Measurements from ENCODE around the gene MAPKAP1. TPM values are rescaled to one million over a fixed set of nuclear protein-coding genes. Genes with fewer than 3 reads are reported as not detected.

MAPKAP1 gene
- total RNA-seq, 2 experiments from 2014 or later = 55.3 to 57.9 TPM

DNA sequence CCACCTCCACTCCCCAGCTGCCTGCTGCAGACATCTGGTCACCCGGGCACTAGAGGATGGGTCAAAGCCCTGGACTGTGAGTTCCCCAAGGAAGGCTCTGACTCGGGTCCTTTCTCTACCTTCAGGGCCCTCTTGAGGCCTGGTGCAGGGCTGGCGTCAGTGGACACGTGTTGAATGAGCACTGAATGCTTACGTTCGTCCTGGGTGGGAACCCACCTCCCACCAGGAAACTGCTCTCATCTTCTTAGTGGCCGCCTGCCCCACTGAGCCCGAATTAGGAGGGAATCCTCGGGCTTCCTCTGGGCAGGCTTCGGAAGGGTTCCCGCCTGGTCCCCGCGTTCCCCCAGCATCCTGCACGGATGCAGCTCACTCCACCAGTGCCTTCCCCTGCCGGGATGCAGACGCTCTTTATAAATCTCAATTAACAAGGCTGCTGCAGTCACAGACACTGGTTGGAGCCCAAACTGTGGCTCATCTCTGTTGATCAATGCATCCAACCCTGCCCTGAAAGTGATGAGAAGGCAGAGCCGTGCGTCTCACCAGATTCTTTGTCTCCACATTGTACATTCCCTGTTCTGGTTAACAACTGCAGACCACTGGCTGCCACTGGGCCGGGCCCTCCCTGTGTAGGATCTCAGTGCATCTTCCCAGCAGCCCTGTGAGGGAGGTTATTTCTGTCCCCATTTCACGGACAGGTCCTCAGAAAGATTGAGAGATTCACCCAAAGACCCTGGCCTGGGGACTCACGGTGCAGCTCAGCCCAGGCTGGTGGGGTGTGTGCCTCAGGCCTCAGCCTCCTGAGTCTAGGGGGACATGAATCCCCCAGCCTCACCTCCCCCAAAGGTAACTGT lies 276.6 kb downstream of the MAPKAP1 start:
- ChIA-PET POLR2A (no interaction called here), CTCF (no interaction called here)
- H3K4me3 Mint-ChIP-seq = no peak overlapping the region
- no peaks in the 10 kb centered on the region for H3K36me3 Mint-ChIP-seq
- DNase-seq = no peak
- no peak overlapping the region for H3K27ac Mint-ChIP-seq
- intact Hi-C loops (cut with micrococcal nuclease) = no loop called here
- H3K4me1 Mint-ChIP-seq (ENCODE audit: low read depth) = no peaks in the 10 kb centered on the region
- no peaks in the 10 kb centered on the region for H3K9me3 Mint-ChIP-seq
- H3K27me3 Mint-ChIP-seq = no peaks in the 10 kb centered on the region

DNA sequence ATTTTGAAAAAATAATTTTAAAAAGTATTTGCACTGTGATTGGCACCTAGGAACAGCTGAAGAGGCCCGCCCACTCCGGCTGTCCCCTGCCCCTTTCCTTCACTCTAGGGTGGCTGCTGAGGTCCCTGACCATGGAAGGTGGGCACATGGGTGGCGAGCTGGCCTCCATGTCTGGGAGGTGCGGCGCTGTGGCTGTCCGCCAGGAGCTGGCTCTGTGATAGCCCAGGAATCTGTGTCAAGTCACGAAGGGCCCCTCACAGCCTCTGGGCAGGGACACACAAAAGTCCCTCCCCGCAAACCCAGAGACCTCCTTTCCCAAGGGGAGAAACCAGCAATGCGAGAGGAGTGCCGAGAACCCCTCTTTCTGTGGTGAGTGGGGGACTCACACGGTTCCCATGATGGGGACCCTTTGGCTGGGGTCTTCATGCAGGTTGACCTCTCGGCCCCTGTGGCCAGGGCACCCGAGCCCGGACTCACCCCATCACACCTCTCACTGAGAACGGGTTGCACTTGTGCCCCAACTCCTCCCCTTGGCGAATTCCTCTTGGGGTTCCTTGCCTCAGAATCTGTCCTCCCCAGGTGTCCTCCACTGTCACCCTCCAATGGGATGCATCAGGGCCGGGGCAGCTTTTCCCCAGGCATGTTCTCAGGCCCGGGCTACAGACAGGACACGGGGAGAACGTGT lies 277.4 kb downstream of the MAPKAP1 start:
- H3K9me3 Mint-ChIP-seq = no peaks in the 10 kb centered on the region
- ChIA-PET CTCF (no interaction called here), POLR2A (no interaction called here)
- H3K4me3 Mint-ChIP-seq = no peak overlapping the region
- no peaks in the 10 kb centered on the region for H3K36me3 Mint-ChIP-seq
- H3K27me3 Mint-ChIP-seq = no peaks in the 10 kb centered on the region
- H3K4me1 Mint-ChIP-seq (ENCODE audit: low read depth) = no peaks in the 10 kb centered on the region
- H3K27ac Mint-ChIP-seq = no peak overlapping the region
- no peak for DNase-seq
- intact Hi-C loops (cut with micrococcal nuclease) = no loop called here

DNA sequence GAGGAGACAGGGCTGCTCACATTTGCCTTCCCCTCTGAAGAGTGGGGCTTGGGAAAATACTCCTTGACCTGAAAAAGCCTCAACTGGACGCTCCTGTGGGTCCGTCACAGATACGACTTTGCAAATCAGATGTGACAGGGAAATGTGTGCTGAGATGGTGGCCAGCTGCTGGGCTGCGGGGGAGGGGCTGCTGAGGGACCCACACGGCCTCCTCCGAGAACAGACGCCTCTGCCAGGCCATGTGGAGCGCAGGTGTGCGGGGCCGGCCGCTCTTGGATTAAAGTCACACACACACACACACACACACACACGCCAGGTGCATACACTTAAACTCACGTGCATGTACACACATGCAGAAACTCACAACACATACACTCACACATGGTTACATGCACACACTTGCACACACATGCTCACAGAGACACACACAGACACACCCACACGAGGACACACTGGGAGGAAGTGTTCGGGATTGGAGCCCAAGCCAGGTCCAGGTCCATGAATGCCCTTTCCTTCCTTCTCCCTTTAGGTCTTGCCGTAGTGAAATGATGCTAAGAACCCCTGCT lies 278.0 kb downstream of the MAPKAP1 start:
- ChIA-PET POLR2A (no interaction called here), CTCF (interaction anchor here (1.4 kb wide), 1 partner anchor 9 kb away, joined by 3 read pairs; no protein-coding TSS in a partner anchor)
- no peaks in the 10 kb centered on the region for H3K9me3 Mint-ChIP-seq
- no peak overlapping the region for H3K27ac Mint-ChIP-seq
- no peaks in the 10 kb centered on the region for H3K27me3 Mint-ChIP-seq
- H3K4me3 Mint-ChIP-seq = no peak overlapping the region
- no peaks in the 10 kb centered on the region for H3K4me1 Mint-ChIP-seq (ENCODE audit: low read depth)
- intact Hi-C loops (cut with micrococcal nuclease) = loop anchor here (1.0 kb wide), 1 partner anchor 202 kb away; no protein-coding TSS in a partner anchor
- DNase-seq = no peak
- no peaks in the 10 kb centered on the region for H3K36me3 Mint-ChIP-seq

DNA sequence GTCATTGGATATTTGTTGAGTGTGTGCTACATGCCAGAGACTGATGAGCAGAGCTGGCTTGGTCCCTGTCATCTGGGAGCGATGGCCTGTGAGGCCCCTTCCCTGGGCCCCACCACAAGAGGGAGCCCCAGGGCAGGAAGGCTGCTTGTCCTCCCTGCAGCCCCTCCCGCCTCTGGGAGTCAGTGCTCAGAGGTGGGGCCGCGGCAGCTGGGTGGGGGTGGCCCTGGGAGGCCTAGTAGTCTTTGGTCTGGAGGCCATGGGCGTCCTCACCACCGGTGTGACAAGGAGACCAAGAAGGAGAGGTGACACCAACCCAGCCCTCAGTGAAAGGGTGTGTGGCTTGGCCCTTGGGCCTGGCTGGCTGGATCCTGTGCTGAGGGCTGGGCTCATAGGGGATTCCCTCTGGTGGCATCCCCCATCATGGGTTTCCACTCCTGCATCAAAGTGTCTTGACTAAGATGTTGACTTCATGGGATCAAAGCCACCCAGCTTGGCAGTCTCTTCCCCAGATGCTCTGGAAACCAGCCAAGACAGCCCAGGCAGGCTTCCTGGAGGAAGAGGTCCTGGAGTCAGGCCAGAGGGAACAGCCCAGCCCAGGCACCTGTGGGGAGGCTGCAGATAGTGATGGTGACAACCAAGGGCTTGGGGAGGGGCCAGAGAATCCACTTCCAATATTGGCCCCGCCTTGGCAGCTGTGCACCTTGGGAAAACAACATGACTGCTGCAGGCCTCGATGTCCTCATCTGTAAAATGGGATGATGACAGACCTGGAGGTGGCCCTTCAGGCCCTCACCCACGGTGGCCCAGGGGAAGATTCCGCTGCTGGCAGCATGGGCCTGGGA lies 278.7 kb downstream of the MAPKAP1 start:
- Mint-ChIP-seq H3K4me3 (no peak overlapping the region), H3K27ac (no peak overlapping the region), H3K36me3 (no peaks in the 10 kb centered on the region), H3K9me3 (no peaks in the 10 kb centered on the region), H3K4me1 (ENCODE audit: low read depth) (no peaks in the 10 kb centered on the region), H3K27me3 (no peaks in the 10 kb centered on the region)
- ChIA-PET CTCF (interaction anchor here (1.4 kb wide), 1 partner anchor 10 kb away, joined by 3 read pairs; no protein-coding TSS in a partner anchor), POLR2A (no interaction called here)
- peak; percentile 42 for DNase-seq
- intact Hi-C loops (cut with micrococcal nuclease) = loop anchor here (1.0 kb wide), 1 partner anchor 203 kb away; no protein-coding TSS in a partner anchor

GRCh38 chr9:125427556-125427955 lies 279.5 kb downstream of the MAPKAP1 start:
- no peak for DNase-seq
- intact Hi-C loops (cut with micrococcal nuclease) = no loop called here
- Mint-ChIP-seq H3K27me3 (no peaks in the 10 kb centered on the region), H3K4me3 (no peak overlapping the region), H3K36me3 (no peaks in the 10 kb centered on the region), H3K27ac (no peak overlapping the region), H3K9me3 (no peaks in the 10 kb centered on the region), H3K4me1 (ENCODE audit: low read depth) (no peaks in the 10 kb centered on the region)
- ChIA-PET CTCF (interaction anchor here (1.4 kb wide), 1 partner anchor 10 kb away, joined by 3 read pairs; no protein-coding TSS in a partner anchor), POLR2A (no interaction called here)

- intact Hi-C loops (cut with micrococcal nuclease) = no loop called here
- no peaks in the 10 kb centered on the region for H3K36me3 Mint-ChIP-seq
- POLR2A ChIA-PET = no interaction called here
Observed at GRCh38 chr9:125426926-125427325, 280.1 kb downstream of the MAPKAP1 start.

GRCh38 chr9:125425901-125426515 lies 281.0 kb downstream of the MAPKAP1 start:
- Mint-ChIP-seq H3K27me3 (no peaks in the 10 kb centered on the region), H3K4me1 (ENCODE audit: low read depth) (no peaks in the 10 kb centered on the region), H3K9me3 (no peaks in the 10 kb centered on the region), H3K36me3 (no peaks in the 10 kb centered on the region), H3K27ac (no peak overlapping the region), H3K4me3 (no peak overlapping the region)
- POLR2A ChIA-PET = no interaction called here
- intact Hi-C loops (cut with micrococcal nuclease) = no loop called here
- no peak for DNase-seq
- CTCF ChIA-PET = interaction anchor here (0.7 to 1.1 kb wide), 2 partner anchors 10 to 133 kb away, joined by 3 read pairs; no protein-coding TSS in a partner anchor

More at GRCh38 chr9:125426926-125427325, 280.1 kb downstream of the MAPKAP1 start:
- DNase-seq = no peak
- Mint-ChIP-seq H3K27ac (no peak overlapping the region), H3K4me3 (no peak overlapping the region), H3K9me3 (no peaks in the 10 kb centered on the region), H3K27me3 (no peaks in the 10 kb centered on the region), H3K4me1 (ENCODE audit: low read depth) (no peaks in the 10 kb centered on the region)
- CTCF ChIA-PET = interaction anchor here (0.6 to 1.1 kb wide), 2 partner anchors 9 to 468 kb away, joined by 3 read pairs; no protein-coding TSS in a partner anchor

- intact Hi-C loops (cut with micrococcal nuclease) = no loop called here
- no peak for DNase-seq
- Mint-ChIP-seq H3K4me1 (ENCODE audit: low read depth) (no peaks in the 10 kb centered on the region), H3K36me3 (no peaks in the 10 kb centered on the region), H3K27ac (no peak overlapping the region), H3K4me3 (no peak overlapping the region), H3K9me3 (no peaks in the 10 kb centered on the region), H3K27me3 (no peaks in the 10 kb centered on the region)
- CTCF ChIA-PET = no interaction called here
- POLR2A ChIA-PET = no interaction called here
Observed at GRCh38 chr9:125425170-125425897, 281.7 kb downstream of the MAPKAP1 start.

- no peaks in the 10 kb centered on the region for H3K27me3 Mint-ChIP-seq
- intact Hi-C loops (cut with micrococcal nuclease) = no loop called here
- no peaks in the 10 kb centered on the region for H3K9me3 Mint-ChIP-seq
- no peak overlapping the region for H3K27ac Mint-ChIP-seq
- ChIA-PET CTCF (no interaction called here), POLR2A (no interaction called here)
- DNase-seq = no peak
- H3K4me3 Mint-ChIP-seq = no peak overlapping the region
- H3K36me3 Mint-ChIP-seq = no peaks in the 10 kb centered on the region
- H3K4me1 Mint-ChIP-seq (ENCODE audit: low read depth) = no peaks in the 10 kb centered on the region
Observed at GRCh38 chr9:125423964-125424363, 283.0 kb downstream of the MAPKAP1 start.

DNA sequence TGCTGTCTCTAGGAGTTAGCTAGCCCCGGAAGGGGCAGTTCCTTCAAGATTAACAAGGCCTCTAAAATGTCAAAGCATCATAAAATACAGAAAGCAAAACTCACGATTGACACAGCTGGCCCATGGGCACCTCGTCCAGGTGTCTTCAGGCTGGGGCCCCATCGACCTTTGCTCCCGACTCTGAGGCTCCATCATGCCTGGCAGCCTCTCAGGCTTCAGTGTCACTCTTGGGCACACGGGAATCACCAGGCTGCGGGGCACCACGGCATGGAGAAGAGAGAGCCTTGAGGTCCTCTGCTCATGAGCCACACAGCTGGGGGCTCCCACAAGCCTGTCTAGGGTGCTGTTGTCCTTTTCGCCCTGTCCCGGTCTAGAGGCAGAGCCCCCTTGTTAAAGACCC lies 284.2 kb downstream of the MAPKAP1 start:
- Mint-ChIP-seq H3K4me3 (no peak overlapping the region), H3K36me3 (no peaks in the 10 kb centered on the region), H3K27ac (no peak overlapping the region), H3K4me1 (ENCODE audit: low read depth) (no peaks in the 10 kb centered on the region), H3K9me3 (no peaks in the 10 kb centered on the region), H3K27me3 (no peaks in the 10 kb centered on the region)
- no peak for DNase-seq
- ChIA-PET POLR2A (no interaction called here), CTCF (interaction anchor here (0.6 to 1.3 kb wide), 2 partner anchors 15 to 1279 kb away, joined by 3 to 4 read pairs; no protein-coding TSS in a partner anchor)
- intact Hi-C loops (cut with micrococcal nuclease) = no loop called here

DNA sequence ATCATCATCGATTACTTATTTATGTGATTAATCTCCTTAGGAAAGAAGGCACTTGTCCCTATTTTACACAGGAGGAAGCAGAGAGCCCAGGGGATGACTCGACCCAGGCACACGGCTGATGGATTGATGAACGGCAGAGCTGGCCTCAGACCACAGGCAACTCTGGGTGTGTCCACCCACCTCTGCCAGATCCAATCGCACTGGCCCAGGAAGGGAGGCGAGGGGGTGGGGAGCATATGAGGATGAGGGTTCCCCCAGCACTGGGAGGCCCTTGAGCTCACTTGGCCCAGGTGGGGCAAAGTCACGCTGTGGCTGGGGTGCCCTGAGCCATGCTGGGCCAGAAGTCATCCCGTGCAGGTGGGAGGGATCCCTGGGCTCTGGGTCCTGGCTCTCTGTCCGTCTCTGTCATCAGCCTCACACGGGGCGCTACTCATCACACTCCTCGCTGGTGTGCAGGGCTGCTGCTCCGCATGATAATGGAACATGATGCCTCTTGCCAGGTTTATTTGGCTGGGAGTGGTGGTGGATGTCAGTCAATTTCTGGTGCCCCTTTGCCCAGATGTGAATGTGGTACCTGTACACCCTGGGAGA lies 285.3 kb downstream of the MAPKAP1 start:
- ChIA-PET POLR2A (no interaction called here), CTCF (interaction anchor here (1.3 kb wide), 1 partner anchor 14 kb away, joined by 3 read pairs; no protein-coding TSS in a partner anchor)
- Mint-ChIP-seq H3K9me3 (no peaks in the 10 kb centered on the region), H3K36me3 (no peaks in the 10 kb centered on the region), H3K4me3 (no peak overlapping the region), H3K27ac (no peak overlapping the region), H3K4me1 (ENCODE audit: low read depth) (no peaks in the 10 kb centered on the region), H3K27me3 (no peaks in the 10 kb centered on the region)
- intact Hi-C loops (cut with micrococcal nuclease) = no loop called here
- DNase-seq = no peak

Data from activated CD4-positive, alpha-beta memory T cell treated with anti-CD3 and anti-CD28 coated beads for 36 hours (primary cell).